Measurements from ENCODE around the gene KLK1.

DNA sequence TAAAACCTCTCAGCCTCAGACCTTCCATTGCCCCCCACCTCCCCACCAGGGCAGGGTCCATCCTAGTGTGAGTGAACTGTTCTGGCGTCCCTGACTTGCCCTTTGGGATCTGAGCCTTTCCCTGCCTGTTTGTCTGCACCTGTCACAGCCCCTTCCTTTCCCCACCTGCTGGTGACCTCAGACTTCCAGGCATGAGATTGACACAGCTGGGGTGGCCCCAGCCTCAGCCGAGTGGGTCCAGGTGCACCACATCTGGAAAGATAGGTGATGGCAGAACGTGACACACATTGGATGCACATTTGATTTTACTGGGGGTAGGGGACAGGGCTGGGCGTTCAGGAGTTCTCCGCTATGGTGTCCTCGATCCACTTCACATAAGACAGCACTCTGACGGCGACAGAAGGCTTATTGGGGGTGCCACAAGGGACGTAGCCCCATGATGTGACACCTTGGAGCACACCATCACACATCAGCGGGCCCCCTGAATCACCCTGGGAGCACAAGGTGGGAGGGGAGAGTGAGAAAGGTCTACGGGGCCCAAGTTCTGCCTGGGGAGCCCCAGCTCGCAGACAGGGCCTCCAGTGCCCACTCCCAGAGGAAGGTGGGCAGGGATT is 4.6 kb downstream of the KLK1 start:
- TF ChIP-seq CTCF (IDR thresholded peaks at IDR 0.05; ENCODE audit: poor library complexity, severe bottlenecking), result no peak
- no peak for TF ChIP-seq POLR2AphosphoS5 (IDR thresholded peaks at IDR 0.05)
- TF ChIP-seq, protein P1, sequence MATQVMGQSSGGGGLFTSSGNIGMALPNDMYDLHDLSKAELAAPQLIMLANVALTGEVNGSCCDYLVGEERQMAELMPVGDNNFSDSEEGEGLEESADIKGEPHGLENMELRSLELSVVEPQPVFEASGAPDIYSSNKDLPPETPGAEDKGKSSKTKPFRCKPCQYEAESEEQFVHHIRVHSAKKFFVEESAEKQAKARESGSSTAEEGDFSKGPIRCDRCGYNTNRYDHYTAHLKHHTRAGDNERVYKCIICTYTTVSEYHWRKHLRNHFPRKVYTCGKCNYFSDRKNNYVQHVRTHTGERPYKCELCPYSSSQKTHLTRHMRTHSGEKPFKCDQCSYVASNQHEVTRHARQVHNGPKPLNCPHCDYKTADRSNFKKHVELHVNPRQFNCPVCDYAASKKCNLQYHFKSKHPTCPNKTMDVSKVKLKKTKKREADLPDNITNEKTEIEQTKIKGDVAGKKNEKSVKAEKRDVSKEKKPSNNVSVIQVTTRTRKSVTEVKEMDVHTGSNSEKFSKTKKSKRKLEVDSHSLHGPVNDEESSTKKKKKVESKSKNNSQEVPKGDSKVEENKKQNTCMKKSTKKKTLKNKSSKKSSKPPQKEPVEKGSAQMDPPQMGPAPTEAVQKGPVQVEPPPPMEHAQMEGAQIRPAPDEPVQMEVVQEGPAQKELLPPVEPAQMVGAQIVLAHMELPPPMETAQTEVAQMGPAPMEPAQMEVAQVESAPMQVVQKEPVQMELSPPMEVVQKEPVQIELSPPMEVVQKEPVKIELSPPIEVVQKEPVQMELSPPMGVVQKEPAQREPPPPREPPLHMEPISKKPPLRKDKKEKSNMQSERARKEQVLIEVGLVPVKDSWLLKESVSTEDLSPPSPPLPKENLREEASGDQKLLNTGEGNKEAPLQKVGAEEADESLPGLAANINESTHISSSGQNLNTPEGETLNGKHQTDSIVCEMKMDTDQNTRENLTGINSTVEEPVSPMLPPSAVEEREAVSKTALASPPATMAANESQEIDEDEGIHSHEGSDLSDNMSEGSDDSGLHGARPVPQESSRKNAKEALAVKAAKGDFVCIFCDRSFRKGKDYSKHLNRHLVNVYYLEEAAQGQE (IDR thresholded peaks at IDR 0.05; ENCODE audit: borderline replicate concordance), result no peak
- no peak for TF ChIP-seq SMC3 (conservative IDR thresholded peaks at IDR 0.05; ENCODE audit: poor library complexity)
- TF ChIP-seq MXI1 (conservative IDR thresholded peaks at IDR 0.05; ENCODE audit: poor library complexity, severe bottlenecking), result no peak
- TF ChIP-seq TAF1 (IDR thresholded peaks at IDR 0.05; ENCODE audit: low read depth), result no peak
- TF ChIP-seq RAD21 (conservative IDR thresholded peaks at IDR 0.05), result no peak
- TF ChIP-seq EZH2 (IDR thresholded peaks at IDR 0.05; ENCODE audit: borderline replicate concordance, insufficient read depth, low read length, poor library complexity, severe bottlenecking), result no peak
- no peak for TF ChIP-seq EP300 (conservative IDR thresholded peaks at IDR 0.05; ENCODE audit: poor library complexity, severe bottlenecking)

All from neural cell (in vitro differentiated cells).